NCI-H128 (cell line): ENCODE results near the gene PMM2.

Experiments used
- DNase-seq: peaks from one replicate; lab custom pipeline; 2025; ENCODE audit not compliant: unreplicated experiment; lab: John Stamatoyannopoulos, UW

PMM2 gene

GRCh38 chr16:8849411-8850011 lies 51.9 kb downstream of the PMM2 start:
- no peak for DNase-seq

GRCh38 chr16:8850279-8850885 lies 52.7 kb downstream of the PMM2 start:
- DNase-seq, result no peak

- DNase-seq, result no peak
Observed at GRCh38 chr16:8851761-8852403, 54.2 kb downstream of the PMM2 start.

- no peak for DNase-seq
Observed at GRCh38 chr16:8852534-8852933, 54.9 kb downstream of the PMM2 start.

GRCh38 chr16:8853150-8853549 lies 55.5 kb downstream of the PMM2 start:
- no peak for DNase-seq

GRCh38 chr16:8853611-8854010 lies 56.0 kb downstream of the PMM2 start:
- DNase-seq, result no peak

GRCh38 chr16:8854298-8854948 lies 56.8 kb downstream of the PMM2 start:
- no peak for DNase-seq

- DNase-seq, result no peak
Observed at GRCh38 chr16:8855051-8855786, 57.6 kb downstream of the PMM2 start.

GRCh38 chr16:8855972-8856371 lies 58.3 kb downstream of the PMM2 start:
- DNase-seq, result no peak

- no peak for DNase-seq
Observed at GRCh38 chr16:8858994-8859912, 61.6 kb downstream of the PMM2 start.

- no peak for DNase-seq
Observed at GRCh38 chr16:8859913-8860881, 62.6 kb downstream of the PMM2 start.

- no peak for DNase-seq
Observed at GRCh38 chr16:8861563-8862308, 64.1 kb downstream of the PMM2 start.

- no peak for DNase-seq
Observed at GRCh38 chr16:8862309-8863130, 64.9 kb downstream of the PMM2 start.

- no peak for DNase-seq
Observed at GRCh38 chr16:8863594-8864424, 66.2 kb downstream of the PMM2 start.

GRCh38 chr16:8864480-8865110 lies 67.0 kb downstream of the PMM2 start:
- no peak for DNase-seq

- no peak for DNase-seq
Observed at GRCh38 chr16:8865145-8865882, 67.7 kb downstream of the PMM2 start.
